Middle frontal gyrus (tissue), 1 donor: ENCODE data around the gene BPIFB4.

Experiments used
- DNase-seq: peaks from one replicate; pipeline ENCODE4 v3.0.0-alpha.2; 2015; ENCODE audit warnings: low spot score; ENCODE audit errors: extremely low spot score

The BPIFB4 gene

DNA sequence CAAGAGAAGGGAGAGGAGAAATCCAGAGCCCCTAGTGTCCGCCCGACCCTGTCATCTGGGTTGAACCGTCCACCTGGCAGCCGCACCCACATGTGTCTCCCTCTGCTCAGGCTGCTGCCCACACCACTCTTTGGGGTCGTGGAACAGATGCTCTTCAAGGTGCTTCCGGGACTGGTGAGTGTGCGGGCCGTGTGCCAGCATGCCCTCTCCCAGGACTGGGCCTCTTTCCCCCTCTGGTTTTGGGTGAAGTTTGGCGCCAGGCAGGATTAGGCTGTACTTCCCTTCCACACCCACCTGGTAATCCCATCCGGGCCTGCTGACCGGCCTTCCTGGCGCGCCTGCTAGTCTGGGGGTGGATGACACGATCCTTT, 17.8 kb upstream of the BPIFB4 start:
- no peak for DNase-seq

DNA sequence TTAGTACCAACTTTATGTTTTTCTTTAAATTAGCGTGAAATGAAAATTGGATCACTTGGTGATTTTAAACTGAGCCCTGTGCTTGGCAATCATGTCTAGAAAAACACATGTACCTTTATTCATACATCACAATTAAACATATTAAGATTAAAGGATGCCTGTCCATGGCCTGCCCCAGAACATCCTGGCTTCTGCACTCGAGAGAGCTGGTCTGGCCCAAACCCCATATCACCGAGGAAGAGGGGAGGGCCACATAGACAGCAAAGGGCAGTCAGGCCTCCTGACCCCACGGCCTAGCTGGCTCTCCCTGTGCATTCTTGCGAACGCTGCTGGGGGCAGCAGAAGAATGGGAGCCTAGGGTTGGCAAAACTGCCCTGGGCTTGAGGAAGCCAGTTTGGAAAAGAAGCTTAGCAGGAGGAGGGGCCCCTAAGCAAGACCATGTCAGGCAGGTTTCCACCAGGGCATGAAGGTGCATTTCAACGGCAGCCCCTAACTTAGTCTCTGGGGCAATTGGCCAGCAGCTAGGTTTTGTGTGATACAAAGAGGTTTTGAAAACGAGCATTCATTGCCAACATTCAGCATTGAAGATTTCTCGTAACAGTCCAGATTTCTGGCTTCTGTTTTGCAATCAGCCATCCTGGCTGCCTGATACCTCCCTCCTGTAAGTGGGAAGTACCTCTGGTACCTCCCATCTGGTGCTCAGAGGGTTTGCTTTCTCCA, 17.2 kb upstream of the BPIFB4 start:
- DNase-seq: no peak

DNA sequence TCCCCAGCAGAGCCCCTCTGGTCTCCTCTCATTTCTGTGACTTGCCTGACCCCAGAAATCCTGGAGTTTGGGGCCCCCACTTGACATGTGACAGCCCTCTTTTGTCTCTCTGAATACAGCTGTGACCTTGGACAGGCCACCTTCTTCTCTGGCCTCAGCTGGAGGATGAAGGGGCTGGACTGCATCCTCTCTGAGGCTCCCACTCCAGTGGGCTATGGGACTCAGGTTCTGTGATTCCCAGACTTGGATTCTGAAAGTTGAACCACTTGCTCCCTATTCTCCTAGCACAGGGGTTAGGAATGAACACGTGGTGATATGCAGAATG, 16.7 kb upstream of the BPIFB4 start:
- no peak for DNase-seq

DNA sequence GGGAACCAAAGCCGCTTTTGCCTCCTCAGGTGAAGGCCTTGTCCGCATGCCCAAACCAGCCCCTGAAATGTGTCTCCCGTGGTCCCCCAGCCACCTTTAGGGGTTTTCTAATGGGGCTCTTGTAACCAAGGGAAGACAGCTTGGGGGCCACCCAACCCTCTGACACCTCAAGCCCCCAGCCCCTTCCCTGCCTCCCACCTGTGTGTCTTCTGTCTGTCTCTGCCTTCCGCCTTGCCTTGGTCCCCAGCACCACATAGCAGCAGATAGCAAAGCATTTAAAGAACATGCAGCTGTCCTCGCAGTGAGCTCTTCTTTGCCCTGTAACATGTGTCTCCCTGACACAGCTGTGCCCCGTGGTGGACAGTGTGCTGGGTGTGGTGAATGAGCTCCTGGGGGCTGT, 16.2 kb upstream of the BPIFB4 start:
- no peak for DNase-seq

DNA sequence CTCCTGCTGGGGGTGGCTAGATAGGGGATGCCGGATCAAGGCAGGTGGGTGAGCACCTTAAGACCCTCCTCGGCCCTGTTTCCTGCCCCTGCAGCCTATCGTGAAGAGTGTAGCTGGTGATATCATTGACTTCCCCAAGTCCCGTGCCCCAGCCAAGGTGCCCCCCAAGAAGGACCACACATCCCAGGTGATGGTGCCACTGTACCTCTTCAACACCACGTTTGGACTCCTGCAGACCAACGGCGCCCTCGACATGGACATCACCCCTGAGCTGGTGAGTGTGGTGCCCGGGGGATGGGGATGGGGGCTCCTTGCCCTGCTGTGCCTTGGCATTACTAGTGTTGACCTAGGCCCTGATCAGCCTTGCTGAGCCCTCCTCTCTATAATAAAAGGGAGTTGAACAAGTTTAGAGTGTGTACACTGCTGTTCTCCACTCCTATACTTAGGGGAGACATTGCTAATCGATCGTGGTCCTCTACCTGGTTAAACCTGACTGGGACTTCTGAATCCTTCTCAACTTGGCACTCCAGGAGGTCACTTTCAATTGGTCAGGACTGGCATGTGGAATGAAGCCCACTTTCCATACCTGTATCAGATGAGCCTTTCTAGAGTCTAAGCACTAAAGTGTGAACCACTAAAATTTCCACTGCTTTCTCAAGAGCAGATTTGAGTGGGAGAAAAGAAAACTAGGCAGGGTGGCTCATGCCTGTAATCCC, 14.7 kb upstream of the BPIFB4 start:
- no peak for DNase-seq

DNA sequence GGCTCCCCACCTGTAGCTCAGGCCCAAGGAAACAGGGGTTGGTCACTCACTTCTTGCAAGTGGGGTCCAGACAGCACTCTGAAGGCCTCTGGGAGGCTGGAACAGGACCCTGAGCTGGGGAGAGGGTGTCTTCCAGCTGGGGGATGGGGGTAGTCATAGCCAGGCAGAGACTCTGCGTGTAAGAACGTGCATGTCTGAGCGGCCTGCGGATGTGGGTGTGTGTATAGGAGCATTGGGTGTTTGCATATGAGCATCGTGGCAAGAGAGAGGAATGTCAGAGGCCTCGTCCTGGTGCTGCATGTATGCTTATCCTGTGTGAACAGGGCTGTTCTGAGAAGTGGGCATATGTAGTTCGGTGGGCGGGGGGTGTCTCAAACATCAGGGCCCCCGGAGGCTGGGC, 13.7 kb upstream of the BPIFB4 start:
- no peak for DNase-seq

DNA sequence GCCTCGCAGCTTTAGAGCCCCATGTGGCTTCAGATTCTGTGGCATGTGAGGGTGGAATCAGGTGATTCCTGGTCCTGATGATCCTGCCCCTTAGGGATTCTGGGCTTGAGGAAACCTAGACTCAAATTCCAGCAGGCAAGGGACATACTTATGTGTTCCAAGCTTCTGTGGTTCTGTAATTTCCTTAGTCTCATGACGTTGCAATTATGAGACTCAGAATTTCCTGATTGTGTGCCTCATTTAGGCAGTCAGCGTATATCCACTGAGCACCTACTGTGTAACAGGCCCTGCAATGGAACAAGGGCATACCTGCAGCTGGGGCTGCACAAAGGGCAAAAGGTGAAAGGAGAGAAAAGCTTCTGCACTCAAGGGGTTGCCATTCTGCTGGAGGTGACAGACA, 11.6 kb upstream of the BPIFB4 start:
- DNase-seq: no peak

DNA sequence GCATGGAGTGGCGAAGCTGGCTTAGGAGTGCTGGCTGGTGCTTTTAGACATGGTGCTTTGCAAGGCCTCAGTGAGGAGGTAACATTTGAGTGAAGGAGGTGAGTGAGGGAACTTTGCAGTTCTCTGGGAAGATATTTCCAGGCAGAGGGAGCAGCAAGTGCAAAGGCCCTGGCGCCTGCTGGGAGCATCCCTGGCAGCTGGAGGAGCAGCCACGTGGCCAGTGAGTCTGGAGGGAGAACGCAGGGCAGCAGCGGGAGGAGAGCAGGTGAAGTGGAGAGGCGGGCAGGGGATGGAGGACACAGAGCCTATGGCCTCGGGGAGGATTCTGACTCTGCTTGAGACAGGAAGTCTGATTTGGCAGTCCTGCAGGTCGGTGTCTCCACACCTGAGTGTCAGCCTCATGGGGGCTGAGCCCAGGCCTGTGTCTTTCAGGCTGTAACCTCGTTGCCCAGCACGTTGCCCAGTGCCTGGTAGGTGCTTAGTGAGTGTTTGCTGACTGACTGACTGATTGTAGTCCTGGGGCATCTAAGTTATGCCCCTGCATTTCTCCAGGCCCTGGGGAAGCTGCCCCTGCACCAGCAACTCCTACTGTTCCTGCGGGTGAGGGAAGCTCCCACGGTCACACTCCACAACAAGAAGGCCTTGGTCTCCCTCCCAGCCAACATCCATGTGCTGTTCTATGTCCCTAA, 11.0 kb upstream of the BPIFB4 start:
- no peak for DNase-seq

DNA sequence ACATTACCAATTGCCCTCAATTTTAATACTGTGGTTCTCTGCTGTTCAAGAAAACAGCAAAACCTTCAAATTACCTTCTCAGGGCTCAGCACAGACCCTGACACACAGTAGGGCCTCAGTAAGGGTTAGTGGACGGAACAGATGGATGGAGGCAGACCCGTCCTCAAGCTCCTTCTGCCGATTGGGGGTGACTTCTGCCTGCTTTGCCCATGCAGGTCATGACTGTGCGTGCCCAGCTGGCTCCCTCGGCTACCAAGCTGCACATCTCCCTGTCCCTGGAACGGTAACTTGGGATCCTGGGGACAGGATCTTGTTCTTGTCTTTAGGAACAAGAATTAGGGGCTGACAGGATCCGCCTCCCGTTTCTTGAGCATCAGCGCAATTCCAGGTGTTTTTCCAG, 9.8 kb upstream of the BPIFB4 start:
- DNase-seq: no peak

DNA sequence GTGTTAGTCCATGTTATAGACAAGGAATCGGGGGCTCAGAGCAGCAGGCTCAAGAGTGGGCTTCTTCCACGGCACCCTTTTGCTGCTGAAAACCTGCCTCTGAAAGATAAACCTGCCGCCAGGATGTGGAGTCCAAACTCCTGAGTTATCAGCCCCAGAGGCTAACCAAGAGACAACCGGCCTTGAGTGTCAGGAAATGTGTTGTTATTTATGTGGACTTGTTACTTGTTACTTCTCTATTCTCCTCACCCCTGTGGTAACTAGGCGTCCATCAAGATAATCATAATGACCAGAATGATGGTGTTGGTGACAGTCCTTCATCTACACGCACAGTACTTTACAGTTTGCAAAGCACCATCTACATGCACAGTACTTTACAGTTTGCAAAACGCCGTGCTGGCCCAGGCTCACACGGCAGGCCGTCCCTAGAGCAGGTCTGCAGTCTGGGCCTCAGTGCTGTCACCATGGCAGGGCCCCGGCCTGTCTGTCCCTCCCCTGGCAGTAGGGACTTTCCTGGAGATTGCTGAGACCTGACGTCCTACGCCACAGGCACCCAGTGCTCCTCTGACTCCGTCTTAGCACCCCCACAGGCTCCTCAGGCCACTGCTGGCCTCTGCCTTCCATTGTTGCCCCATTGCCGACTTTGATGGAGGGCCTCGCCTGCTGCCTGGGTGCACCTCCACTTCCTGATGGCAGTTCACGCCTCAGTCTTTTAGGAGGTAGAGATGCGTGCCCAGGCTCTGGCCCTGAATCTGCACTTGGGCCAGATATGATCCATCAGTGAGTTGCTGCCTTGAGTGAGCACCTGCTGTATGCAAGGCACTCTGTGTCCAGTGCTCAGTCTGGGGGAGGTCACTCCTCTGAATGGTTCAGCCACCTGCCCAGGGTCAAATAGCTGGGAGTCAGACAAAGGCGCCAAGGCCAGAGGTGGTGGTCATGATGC, 9.1 kb upstream of the BPIFB4 start:
- no peak for DNase-seq

DNA sequence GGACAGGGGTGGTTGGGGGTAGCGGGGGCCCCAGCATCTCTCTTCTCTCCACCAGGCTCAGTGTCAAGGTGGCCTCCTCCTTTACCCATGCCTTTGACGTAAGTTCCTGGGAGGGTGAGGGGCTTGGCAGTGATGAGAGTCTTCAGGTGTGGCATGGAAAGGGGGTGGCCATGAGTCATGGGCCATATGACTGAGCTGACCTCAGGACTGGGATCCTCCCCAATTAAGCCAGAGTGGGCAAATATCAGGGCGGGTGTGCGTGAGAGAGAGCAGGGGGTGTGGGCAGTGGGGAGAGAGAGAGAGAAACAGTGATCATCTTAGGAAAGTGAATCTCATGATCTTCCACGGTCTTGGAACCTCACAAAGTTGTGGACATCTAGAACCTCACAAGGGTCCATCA, 8.2 kb upstream of the BPIFB4 start:
- DNase-seq: no peak

DNA sequence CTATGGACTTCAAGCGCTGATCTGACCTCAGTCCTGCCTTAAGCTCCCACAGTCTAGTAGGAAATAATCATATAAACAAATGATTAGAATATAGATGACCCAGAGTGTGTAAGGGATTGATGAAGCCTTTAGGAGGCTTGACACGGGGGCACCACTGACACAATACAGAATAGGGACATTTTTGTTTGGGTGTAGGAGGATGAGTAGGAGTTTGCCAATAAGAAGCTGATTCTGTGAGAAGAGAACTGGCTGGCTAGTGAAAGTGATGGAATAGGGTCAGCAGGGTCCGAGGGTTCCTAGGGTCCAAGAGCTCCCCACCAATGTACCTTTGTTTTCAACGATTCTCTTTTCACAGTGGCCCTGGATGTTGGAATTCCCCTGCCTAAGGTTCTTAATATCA, 7.1 kb upstream of the BPIFB4 start:
- no peak for DNase-seq

DNA sequence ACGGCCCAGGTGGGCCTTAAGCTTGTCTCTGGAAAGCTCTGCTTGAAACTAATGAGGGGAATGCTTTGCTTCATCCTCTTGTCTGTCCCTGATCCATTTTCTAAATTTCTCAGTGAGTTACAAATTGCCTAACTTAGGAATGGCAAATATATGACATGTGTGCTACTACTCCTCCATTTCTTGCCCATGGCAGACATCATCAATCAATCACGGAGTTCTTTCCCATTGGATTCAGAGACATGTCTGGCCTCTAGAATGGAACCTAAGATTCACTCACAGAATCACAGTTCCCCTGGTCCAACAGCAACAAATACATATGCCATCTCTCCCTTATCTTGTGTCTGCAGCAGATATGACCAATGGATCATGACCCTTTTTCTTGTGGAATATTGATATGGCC, 6.6 kb upstream of the BPIFB4 start:
- DNase-seq: no peak

DNA sequence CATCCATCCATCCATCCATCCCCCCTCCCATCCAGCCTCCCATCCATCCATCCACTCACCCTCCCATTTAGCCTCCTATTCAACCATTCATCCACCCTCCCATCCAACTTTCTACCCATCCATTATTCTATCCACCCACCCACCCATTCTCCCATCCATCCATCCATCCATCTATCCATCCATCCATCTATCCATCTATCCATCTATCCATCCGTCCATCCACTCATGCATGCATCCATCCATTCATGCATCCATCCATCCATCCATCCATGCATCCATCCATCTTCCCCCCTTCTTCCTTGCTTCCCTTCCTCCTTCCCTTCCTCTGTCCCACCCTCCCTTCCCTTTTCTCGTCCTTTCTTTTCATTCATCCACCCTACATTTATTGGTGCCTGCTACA, 4.8 kb upstream of the BPIFB4 start:
- DNase-seq: no peak

DNA sequence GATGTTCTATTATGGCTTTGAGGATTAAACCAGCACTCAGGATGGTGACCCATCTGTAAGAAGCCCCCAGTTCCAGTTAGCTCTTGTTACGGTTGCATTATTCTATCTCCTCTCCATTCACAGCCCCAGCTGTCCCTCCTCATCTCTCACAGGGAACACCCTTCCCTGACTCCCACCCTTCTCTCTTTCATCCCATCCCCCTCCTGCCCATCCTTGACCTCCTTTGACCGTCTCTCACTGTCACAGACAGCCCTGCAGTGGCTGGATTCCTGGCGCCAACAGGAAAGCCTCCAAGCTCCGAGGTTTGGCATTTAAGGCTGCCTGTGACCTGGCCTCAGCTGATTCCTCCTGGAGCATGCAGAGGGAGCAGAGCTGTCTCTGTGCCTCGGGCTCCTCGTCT, 4.2 kb upstream of the BPIFB4 start:
- no peak for DNase-seq

DNA sequence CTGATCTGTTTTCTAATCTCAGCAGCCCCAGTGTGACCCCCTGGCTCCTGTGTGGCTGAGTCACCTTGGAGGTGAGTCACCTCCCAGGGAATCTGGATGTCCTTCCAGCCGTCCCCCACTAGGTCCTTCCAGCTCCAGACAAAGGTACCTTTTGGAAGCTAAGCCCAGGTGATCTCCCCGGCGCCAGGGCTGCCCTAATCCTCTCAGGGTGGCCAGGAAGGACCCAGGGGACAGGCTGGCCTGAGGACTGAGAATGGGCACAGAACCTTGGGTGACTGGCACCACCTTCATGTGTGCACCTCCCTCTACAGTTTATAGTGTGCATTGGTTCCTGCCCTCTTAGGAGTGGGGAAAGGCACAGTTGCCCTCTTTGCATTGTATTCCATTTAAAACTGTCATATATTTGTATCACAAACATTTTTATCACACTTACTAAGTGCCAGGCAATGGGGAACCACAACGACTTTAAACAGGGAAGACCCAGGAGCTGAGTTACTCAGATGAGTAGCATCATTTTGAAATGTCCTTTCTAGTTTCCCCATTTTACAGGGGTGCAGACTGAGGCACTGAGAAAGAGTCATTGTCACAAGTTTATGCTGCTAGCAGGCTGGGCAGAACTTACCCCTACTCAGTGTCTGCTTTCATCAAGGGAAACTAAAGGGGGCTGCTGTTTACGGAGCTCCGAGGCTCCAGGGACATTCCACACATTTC, 2.6 kb upstream of the BPIFB4 start:
- no peak for DNase-seq

DNA sequence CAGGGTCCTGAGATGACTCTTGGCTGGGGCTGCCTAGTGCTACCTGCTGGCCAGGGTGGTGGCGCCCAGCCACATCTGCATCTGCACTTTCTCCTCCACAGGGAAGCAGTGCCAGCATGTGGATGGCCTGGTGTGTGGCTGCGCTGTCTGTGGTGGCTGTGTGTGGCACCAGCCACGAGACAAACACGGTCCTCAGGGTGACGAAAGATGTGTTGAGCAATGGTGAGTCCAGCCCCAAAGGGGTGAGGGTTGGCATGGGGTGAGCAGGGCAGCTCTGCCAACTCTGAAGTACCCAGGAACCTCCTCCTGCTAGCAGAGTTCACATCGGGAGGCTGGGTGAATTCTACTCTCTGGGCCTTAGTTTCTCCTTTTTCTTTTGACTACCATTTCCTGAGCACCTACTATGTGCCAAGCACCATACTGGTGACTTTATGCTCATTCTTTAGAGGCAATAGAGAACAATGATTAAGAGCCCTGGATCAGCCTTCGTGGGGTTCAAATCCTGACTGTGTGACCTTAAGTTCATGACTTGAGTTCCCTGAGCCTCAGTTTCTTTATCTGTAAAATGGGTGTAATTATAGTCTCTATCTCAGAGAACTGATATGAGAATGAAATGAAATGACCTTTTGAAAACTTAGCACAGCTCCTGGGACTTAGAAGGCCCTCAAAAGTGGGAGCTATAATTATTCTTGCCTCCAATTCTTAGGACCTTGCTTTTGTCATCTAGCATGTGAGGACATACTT, 2.1 kb downstream of the BPIFB4 start:
- no peak for DNase-seq

DNA sequence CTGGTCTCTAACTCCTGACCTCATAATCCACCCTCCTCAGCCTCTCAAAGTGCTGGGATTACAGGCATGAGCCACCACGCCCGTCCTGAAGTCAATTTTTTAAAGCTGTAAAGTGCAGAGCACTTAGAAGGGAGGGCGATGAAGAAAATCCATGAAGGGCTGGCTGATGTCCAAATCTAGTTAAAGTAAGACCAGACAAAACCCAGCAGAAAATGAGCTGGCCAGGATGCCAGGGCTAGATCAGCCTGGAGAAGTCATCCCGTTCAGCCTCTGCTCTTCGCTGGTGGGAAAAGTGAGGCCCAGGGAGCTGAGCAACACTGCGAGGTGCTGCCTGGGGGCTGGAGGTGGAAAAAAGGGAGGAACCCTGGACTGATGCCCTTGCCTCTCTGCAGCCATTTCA, 3.1 kb downstream of the BPIFB4 start:
- DNase-seq: no peak

DNA sequence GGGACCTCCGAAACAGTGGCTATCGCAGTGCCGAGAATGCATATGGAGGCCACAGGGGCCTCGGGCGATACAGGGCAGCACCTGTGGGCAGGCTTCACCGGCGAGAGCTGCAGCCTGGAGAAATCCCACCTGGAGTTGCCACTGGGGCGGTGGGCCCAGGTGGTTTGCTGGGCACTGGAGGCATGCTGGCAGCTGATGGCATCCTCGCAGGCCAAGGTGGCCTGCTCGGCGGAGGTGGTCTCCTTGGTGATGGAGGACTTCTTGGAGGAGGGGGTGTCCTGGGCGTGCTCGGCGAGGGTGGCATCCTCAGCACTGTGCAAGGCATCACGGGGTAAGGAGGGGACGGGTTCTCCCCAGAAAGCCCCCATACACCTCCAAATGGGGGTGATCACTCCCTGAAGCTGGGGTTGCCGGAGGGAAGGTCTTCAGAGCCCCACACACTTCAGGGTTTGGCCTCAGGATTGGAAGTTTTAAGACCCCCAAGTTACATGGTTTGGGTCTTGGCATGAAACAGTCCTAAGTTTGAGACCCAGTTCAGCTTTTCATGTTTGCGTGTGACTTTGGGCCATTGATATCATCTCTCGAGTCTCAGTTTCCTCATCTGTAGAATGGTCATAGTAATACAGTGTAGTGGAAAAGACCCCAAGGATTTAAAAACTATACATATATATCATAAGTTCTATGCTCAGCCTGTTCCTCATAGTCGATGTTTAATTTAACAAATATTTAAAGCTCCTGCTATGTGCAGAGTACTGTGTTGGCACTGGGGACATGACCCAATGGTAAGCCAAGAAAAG, 4.3 kb downstream of the BPIFB4 start:
- no peak for DNase-seq

DNA sequence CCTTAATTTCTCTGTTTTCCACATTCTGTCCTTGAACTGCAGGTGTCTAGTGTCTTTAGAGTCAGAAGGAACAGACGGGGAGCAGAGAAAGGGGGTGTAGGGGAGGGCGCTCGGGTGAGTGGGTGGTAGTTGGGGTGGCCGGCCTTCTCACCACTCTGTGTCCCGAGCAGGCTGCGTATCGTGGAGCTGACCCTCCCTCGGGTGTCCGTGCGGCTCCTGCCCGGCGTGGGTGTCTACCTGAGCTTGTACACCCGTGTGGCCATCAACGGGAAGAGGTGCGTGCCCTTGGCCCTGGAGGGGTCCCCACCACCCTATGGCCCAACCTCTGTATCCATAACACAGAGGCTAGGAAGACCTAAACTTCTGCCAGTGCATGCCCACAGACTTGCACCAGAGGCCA, 5.3 kb downstream of the BPIFB4 start:
- no peak for DNase-seq
